ENCODE measurements around the gene PEMT. TPM values are rescaled to one million over a fixed set of nuclear protein-coding genes. Genes with fewer than 3 reads are reported as not detected.

Gene PEMT
- total and polyA plus RNA-seq, 9 of the 15 experiments (the other 6 are each of a cell fraction or from before 2014, with no cell fraction given) = 1.4 to 36.4 (median 13.6) TPM

DNA sequence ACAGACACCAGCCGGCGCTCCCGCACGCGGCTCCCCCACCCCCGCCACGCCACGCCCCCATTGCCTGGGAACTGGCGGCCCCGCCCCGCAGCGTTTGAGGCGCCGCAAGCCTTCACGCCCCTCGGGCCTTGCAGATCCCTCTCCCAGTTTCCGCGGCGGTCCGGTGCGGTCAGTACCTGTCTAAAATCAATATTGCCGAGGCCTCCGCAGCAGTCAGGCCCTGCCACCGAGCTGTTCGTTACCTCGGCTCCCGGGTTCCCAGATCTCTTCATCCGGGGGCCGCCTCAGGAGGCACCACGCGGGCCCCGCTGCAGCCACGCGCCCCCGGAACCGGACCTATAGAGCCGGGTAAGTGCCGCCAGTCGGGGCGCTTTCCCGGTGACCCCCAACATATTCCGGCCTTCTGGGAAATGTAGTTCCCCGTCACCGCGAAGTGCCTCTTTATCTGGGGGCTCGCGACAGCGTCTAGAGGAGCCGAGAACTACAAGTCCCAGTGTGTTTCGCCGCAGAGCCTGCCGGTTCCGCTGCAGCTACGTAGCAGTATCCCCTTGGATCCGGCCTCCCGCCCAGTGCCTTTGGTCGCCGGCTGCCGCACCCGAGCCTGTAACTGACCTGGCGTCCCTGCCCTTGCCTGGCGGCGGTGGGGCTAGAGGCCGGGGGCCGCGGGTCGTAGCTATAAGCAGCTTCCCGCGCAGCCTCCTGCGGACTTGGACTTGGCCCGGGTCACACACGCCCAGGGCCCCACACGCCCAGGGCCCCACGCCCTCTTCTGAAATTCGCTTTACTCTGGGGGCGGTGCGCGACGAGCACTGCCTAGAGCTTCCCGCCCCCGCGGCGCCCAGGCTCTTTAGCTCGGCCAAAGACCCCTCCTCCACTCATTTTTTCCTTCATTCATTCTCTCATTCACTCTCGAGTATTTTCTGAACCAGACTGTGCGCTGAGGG, at the start of gene PEMT (continued):
- TF ChIP-seq, protein P1, sequence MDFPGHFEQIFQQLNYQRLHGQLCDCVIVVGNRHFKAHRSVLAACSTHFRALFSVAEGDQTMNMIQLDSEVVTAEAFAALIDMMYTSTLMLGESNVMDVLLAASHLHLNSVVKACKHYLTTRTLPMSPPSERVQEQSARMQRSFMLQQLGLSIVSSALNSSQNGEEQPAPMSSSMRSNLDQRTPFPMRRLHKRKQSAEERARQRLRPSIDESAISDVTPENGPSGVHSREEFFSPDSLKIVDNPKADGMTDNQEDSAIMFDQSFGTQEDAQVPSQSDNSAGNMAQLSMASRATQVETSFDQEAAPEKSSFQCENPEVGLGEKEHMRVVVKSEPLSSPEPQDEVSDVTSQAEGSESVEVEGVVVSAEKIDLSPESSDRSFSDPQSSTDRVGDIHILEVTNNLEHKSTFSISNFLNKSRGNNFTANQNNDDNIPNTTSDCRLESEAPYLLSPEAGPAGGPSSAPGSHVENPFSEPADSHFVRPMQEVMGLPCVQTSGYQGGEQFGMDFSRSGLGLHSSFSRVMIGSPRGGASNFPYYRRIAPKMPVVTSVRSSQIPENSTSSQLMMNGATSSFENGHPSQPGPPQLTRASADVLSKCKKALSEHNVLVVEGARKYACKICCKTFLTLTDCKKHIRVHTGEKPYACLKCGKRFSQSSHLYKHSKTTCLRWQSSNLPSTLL (IDR thresholded peaks at IDR 0.05) = peak; percentile 97
- TF ChIP-seq NEUROD1 (IDR thresholded peaks at IDR 0.05; ENCODE audit: borderline replicate concordance, low read depth, low read length, partially characterized antibody) (peak; percentile 41), NRF1 (conservative IDR thresholded peaks at IDR 0.05 in 1 of 2, IDR thresholded peaks at IDR 0.05 in 1 of 2) (peak; percentile 50 to 55), SMAD4 (CRISPR knock-in tag; conservative IDR thresholded peaks at IDR 0.05) (peak; percentile 82), ZNF668 (CRISPR knock-in tag; IDR thresholded peaks at IDR 0.05) (no peak), PTRF (tag; IDR thresholded peaks at IDR 0.05) (no peak), BRCA1 (IDR thresholded peaks at IDR 0.05) (no peak), BRCA1 (CRISPR knock-in tag; IDR thresholded peaks at IDR 0.05) (no peak), ZBTB8A (IDR thresholded peaks at IDR 0.05; ENCODE audit: partially characterized antibody) (peak; percentile 52), RAD21 (CRISPR knock-in tag; conservative IDR thresholded peaks at IDR 0.05 in 1 of 2, IDR thresholded peaks at IDR 0.05 in 1 of 2) (no peak), KHSRP (IDR thresholded peaks at IDR 0.05) (no peak), ATF1 (CRISPR knock-in tag; IDR thresholded peaks at IDR 0.05) (no peak), ATF1 (tag; IDR thresholded peaks at IDR 0.05) (peak; percentile 97), RNF2 (IDR thresholded peaks at IDR 0.05) (0 out of 2 replicates have a peak, but pooled peaks have one; percentile 63)
- TF ChIP-seq, protein P2, sequence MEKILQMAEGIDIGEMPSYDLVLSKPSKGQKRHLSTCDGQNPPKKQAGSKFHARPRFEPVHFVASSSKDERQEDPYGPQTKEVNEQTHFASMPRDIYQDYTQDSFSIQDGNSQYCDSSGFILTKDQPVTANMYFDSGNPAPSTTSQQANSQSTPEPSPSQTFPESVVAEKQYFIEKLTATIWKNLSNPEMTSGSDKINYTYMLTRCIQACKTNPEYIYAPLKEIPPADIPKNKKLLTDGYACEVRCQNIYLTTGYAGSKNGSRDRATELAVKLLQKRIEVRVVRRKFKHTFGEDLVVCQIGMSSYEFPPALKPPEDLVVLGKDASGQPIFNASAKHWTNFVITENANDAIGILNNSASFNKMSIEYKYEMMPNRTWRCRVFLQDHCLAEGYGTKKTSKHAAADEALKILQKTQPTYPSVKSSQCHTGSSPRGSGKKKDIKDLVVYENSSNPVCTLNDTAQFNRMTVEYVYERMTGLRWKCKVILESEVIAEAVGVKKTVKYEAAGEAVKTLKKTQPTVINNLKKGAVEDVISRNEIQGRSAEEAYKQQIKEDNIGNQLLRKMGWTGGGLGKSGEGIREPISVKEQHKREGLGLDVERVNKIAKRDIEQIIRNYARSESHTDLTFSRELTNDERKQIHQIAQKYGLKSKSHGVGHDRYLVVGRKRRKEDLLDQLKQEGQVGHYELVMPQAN (IDR thresholded peaks at IDR 0.05; ENCODE audit: borderline replicate concordance) = peak; percentile 74; the same call in 1 of the 2 replicates
- TF ChIP-seq, protein P3, sequence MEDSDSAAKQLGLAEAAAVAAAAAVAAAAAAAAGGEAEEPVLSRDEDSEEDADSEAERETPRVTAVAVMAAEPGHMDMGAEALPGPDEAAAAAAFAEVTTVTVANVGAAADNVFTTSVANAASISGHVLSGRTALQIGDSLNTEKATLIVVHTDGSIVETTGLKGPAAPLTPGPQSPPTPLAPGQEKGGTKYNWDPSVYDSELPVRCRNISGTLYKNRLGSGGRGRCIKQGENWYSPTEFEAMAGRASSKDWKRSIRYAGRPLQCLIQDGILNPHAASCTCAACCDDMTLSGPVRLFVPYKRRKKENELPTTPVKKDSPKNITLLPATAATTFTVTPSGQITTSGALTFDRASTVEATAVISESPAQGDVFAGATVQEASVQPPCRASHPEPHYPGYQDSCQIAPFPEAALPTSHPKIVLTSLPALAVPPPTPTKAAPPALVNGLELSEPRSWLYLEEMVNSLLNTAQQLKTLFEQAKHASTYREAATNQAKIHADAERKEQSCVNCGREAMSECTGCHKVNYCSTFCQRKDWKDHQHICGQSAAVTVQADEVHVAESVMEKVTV (CRISPR knock-in tag; IDR thresholded peaks at IDR 0.05) = no peak
- TF ChIP-seq, protein P4, sequence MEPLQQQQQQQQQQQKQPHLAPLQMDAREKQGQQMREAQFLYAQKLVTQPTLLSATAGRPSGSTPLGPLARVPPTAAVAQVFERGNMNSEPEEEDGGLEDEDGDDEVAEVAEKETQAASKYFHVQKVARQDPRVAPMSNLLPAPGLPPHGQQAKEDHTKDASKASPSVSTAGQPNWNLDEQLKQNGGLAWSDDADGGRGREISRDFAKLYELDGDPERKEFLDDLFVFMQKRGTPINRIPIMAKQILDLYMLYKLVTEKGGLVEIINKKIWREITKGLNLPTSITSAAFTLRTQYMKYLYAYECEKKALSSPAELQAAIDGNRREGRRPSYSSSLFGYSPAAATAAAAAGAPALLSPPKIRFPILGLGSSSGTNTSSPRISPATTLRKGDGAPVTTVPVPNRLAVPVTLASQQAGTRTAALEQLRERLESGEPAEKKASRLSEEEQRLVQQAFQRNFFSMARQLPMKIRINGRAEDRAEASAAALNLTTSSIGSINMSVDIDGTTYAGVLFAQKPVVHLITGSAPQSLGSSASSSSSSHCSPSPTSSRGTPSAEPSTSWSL (CRISPR knock-in tag; IDR thresholded peaks at IDR 0.05; ENCODE audit: borderline replicate concordance) = no peak
- TF ChIP-seq, protein P5, sequence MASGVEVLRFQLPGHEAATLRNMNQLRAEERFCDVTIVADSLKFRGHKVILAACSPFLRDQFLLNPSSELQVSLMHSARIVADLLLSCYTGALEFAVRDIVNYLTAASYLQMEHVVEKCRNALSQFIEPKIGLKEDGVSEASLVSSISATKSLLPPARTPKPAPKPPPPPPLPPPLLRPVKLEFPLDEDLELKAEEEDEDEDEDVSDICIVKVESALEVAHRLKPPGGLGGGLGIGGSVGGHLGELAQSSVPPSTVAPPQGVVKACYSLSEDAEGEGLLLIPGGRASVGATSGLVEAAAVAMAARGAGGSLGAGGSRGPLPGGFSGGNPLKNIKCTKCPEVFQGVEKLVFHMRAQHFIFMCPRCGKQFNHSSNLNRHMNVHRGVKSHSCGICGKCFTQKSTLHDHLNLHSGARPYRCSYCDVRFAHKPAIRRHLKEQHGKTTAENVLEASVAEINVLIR (CRISPR knock-in tag; IDR thresholded peaks at IDR 0.05) = peak; percentile 76

All from K562 (cell line).